Cardiac muscle cell (in vitro differentiated cells and primary cell): ENCODE results near the gene SH3BP5. TPM values are rescaled to one million over a fixed set of nuclear protein-coding genes. Genes with fewer than 3 reads are reported as not detected.

Experiments
- DNase-seq, 2 donors: peaks; one replicate each; pipeline versions ENCODE4 v3.0.0 to v3.0.0-alpha.2; 2010 to 2017; ENCODE audit warnings: low read depth in 1 of 2, low spot score in 1 of 2
- H3K27ac ChIP-seq: fragments of 200-600 bp; sonication (generic); 2 replicates; pipeline ENCODE4 v1.5.1; 2016
- H3K27me3 ChIP-seq: fragments of 200-600 bp; sonication (generic); 2 replicates; pipeline ENCODE4 v1.6.0; 2016; ENCODE audit warnings: control low read depth
- H3K36me3 ChIP-seq: fragments of 200-600 bp; sonication (generic); 2 replicates; pipeline ENCODE4 v1.5.1; 2016; ENCODE audit warnings: control low read depth
- H3K4me1 ChIP-seq: fragments of 200-600 bp; sonication (generic); 2 replicates; pipeline ENCODE4 v1.8.1; 2017; ENCODE audit warnings: low read depth, mild to moderate bottlenecking, mixed run types
- H3K4me3 ChIP-seq: fragments of 200-600 bp; sonication (generic); 2 replicates; pipeline ENCODE4 v1.5.1; 2016; ENCODE audit warnings: mild to moderate bottlenecking
- H3K9me3 ChIP-seq: fragments of 200-600 bp; sonication (generic); 2 replicates; pipeline ENCODE4 v1.5.1; 2017; ENCODE audit warnings: low read depth, mild to moderate bottlenecking, control low read depth
- CTCF ChIP-seq: IDR thresholded peaks from 2 replicates; pipeline ENCODE4 v1.5.1; 2012; ENCODE audit warnings: low read depth, mild to moderate bottlenecking, low read length
- polyA plus RNA-seq: library from polyadenylated mRNA; unstranded; fragments of >200 nt; fragmentation: Nextera tagmentation; extraction: Ambion mirVana; gene quantifications from 2 replicates; pipeline ENCODE4 v1.2.1, GENCODE V29; 2016
- total RNA-seq: library from RNA; depleted of rRNA; stranded (reverse); fragments of >200 nt; gene quantifications from 2 replicates; pipeline ENCODE4 v1.2.3, GENCODE V29; 2016

Gene SH3BP5
- total and polyA plus RNA-seq, 2 experiments from 2014 or later, result 10.6 to 18.5 TPM

GRCh38 chr3:15321349-15321748, 11.0 kb downstream of the SH3BP5 start:
- no peak for DNase-seq
- H3K9me3 ChIP-seq, result no peaks in the 10 kb centered on the region
- no peak overlapping the region for H3K4me3 ChIP-seq
- H3K27ac ChIP-seq, result no peak overlapping the region
- TF ChIP-seq CTCF, result no peak
- H3K27me3 ChIP-seq, result no peaks in the 10 kb centered on the region
- H3K36me3 ChIP-seq, result no peaks in the 10 kb centered on the region
- peaks cover 4% of the 10 kb centered on the region for H3K4me1 ChIP-seq

- Histone ChIP-seq H3K36me3 (no peaks in the 10 kb centered on the region), H3K27ac (no peak overlapping the region), H3K9me3 (no peaks in the 10 kb centered on the region), H3K27me3 (no peaks in the 10 kb centered on the region), H3K4me3 (no peak overlapping the region), H3K4me1 (no peaks in the 10 kb centered on the region)
- TF ChIP-seq CTCF, result no peak
- peak in 1 of 2 donors; percentile 61 for DNase-seq
These were observed 12.8 kb downstream of the SH3BP5 start for GRCh38 chr3:15319575-15319974.

- Histone ChIP-seq H3K9me3 (no peaks in the 10 kb centered on the region), H3K4me1 (no peaks in the 10 kb centered on the region), H3K27me3 (no peaks in the 10 kb centered on the region), H3K4me3 (no peak overlapping the region), H3K36me3 (no peaks in the 10 kb centered on the region), H3K27ac (no peak overlapping the region)
- DNase-seq, result no peak
- no peak for TF ChIP-seq CTCF
These were observed 13.2 kb downstream of the SH3BP5 start for GRCh38 chr3:15319136-15319535.

- no peaks in the 10 kb centered on the region for H3K27me3 ChIP-seq
- no peak overlapping the region for H3K27ac ChIP-seq
- no peaks in the 10 kb centered on the region for H3K4me1 ChIP-seq
- DNase-seq, result no peak
- no peaks in the 10 kb centered on the region for H3K9me3 ChIP-seq
- no peaks in the 10 kb centered on the region for H3K36me3 ChIP-seq
- H3K4me3 ChIP-seq, result no peak overlapping the region
- no peak for TF ChIP-seq CTCF
These were observed 13.7 kb downstream of the SH3BP5 start for GRCh38 chr3:15318661-15319060.

- Histone ChIP-seq H3K4me3 (no peak overlapping the region), H3K4me1 (no peaks in the 10 kb centered on the region), H3K27me3 (no peaks in the 10 kb centered on the region), H3K27ac (no peak overlapping the region), H3K9me3 (no peaks in the 10 kb centered on the region), H3K36me3 (no peaks in the 10 kb centered on the region)
- TF ChIP-seq CTCF, result no peak
- peak in 1 of 2 donors; percentile 64 for DNase-seq
These were observed 15.4 kb downstream of the SH3BP5 start for GRCh38 chr3:15316998-15317435.

- no peak overlapping the region for H3K27ac ChIP-seq
- no peak overlapping the region for H3K4me3 ChIP-seq
- DNase-seq, result no peak
- no peaks in the 10 kb centered on the region for H3K9me3 ChIP-seq
- H3K27me3 ChIP-seq, result no peaks in the 10 kb centered on the region
- H3K4me1 ChIP-seq, result peaks cover 11% of the 10 kb centered on the region
- H3K36me3 ChIP-seq, result no peaks in the 10 kb centered on the region
- TF ChIP-seq CTCF, result no peak
These were observed 17.4 kb downstream of the SH3BP5 start for GRCh38 chr3:15315003-15315402.
